H1 (cell line): ENCODE results near the gene CPXM2. TPM values are rescaled to one million over a fixed set of nuclear protein-coding genes. Genes with fewer than 3 reads are reported as not detected.

Source experiments
- CTCF ChIA-PET: fragments of 300-600 bp; sonication (Branson Sonifier 250); formaldehyde crosslinking; loops from one replicate; lab custom pipeline; 2021; ENCODE audit not compliant: partially characterized antibody; lab: Charles Lee
- POLR2A ChIA-PET: fragments of 300-600 bp; sonication (Branson Sonifier 250); formaldehyde crosslinking; loops from one replicate; lab custom pipeline; 2021; ENCODE audit warnings: inconsistent platforms; ENCODE audit not compliant: partially characterized antibody; lab: Charles Lee
- DNase-seq, 2 experiments: peaks; one replicate each; pipeline versions ENCODE4 v3.0.0 to v3.0.0-alpha.2; 2010 to 2022; ENCODE audit warnings: low spot score in 2 of 2, low read depth in 1 of 2, mixed read lengths in 1 of 2
- FAIRE-seq: peaks from 2 replicates; lab custom pipeline; 2011; peaks lifted over from hg19 to GRCh38; lab: Jason Lieb, UNC
- H2AFZ ChIP-seq: 2 replicates; pipeline ENCODE4 v1.8.1; 2012; ENCODE audit warnings: low read length, inconsistent platforms
- H2AK5ac ChIP-seq: 2 replicates; pipeline ENCODE4 v1.6.1; 2013; ENCODE audit warnings: low read depth, low read length
- H2BK120ac ChIP-seq: replicated peaks from 2 replicates; pipeline ENCODE3; 2013; ENCODE audit warnings: low read depth, low read length, inconsistent platforms
- H2BK12ac ChIP-seq: 2 replicates; pipeline ENCODE4 v1.6.1; 2013; ENCODE audit warnings: low read depth, low read length
- H2BK15ac ChIP-seq: 2 replicates; pipeline ENCODE4 v1.6.1; 2013; ENCODE audit warnings: low read length
- H2BK20ac ChIP-seq: 2 replicates; pipeline ENCODE4 v1.6.1; 2013; ENCODE audit warnings: low read length
- H2BK5ac ChIP-seq: 2 replicates; pipeline ENCODE4 v1.6.1; 2013; ENCODE audit warnings: low read depth, low read length
- H3K14ac ChIP-seq: 2 replicates; pipeline ENCODE4 v1.6.1; 2013; ENCODE audit warnings: inconsistent platforms; ENCODE audit not compliant: insufficient read length
- H3K18ac ChIP-seq: 2 replicates; pipeline ENCODE4 v1.6.1; 2013; ENCODE audit warnings: low read length; ENCODE audit errors: extremely low read depth
- H3K23ac ChIP-seq: 2 replicates; pipeline ENCODE4 v1.6.1; 2013; ENCODE audit warnings: inconsistent platforms; ENCODE audit not compliant: insufficient read length
- H3K23me2 ChIP-seq: 2 replicates; pipeline ENCODE4 v1.6.1; 2013; ENCODE audit warnings: low read depth, low read length
- H3K27ac ChIP-seq: 2 replicates; pipeline ENCODE4 v1.6.1; 2011; ENCODE audit warnings: low read depth, low read length, inconsistent platforms
- H3K27me3 ChIP-seq, 4 experiments: replicated peaks in 1 of 4; 1 replicate in 1 of 4; 2 replicates in 3 of 4; pipeline versions ENCODE4 v1.6.1 to v1.8.1; 2011 to 2013; ENCODE audit warnings: low read length in 3 of 4, mild to moderate bottlenecking in 3 of 4, inconsistent platforms in 2 of 4, mixed read lengths in 2 of 4, moderate library complexity in 1 of 4; ENCODE audit not compliant: control insufficient read depth in 3 of 4, insufficient read depth in 3 of 4; ENCODE audit errors: extremely low read depth in 1 of 4
- H3K36me3 ChIP-seq, 4 experiments: 2 replicates each; pipeline versions ENCODE4 v1.6.1 to v1.8.1; 2011 to 2013; ENCODE audit warnings: mild to moderate bottlenecking in 4 of 4, low read length in 3 of 4, moderate library complexity in 2 of 4, control low read depth in 1 of 4, inconsistent platforms in 1 of 4; ENCODE audit not compliant: insufficient read depth in 4 of 4, control insufficient read depth in 2 of 4
- H3K4ac ChIP-seq: replicated peaks from 2 replicates; pipeline ENCODE3; 2013; ENCODE audit warnings: low read length, low read depth, mixed read lengths, inconsistent platforms; ENCODE audit not compliant: insufficient read length
- H3K4me1 ChIP-seq, 4 experiments: replicated peaks in 1 of 4; 1 replicate in 1 of 4; 2 replicates in 3 of 4; pipeline versions ENCODE4 v1.6.1 to v1.8.1; 2011 to 2013; ENCODE audit warnings: low read length in 3 of 4, inconsistent platforms in 2 of 4, mixed read lengths in 1 of 4; ENCODE audit not compliant: insufficient read depth in 4 of 4, control insufficient read depth in 3 of 4
- H3K4me2 ChIP-seq, 2 experiments: 2 replicates each; pipeline versions ENCODE4 v1.6.1 to v1.8.1; 2011 to 2013; ENCODE audit warnings: low read depth in 2 of 2, low read length in 2 of 2, control low read depth in 1 of 2, inconsistent platforms in 1 of 2, mild to moderate bottlenecking in 1 of 2; ENCODE audit not compliant: insufficient read depth in 1 of 2
- H3K4me3 ChIP-seq, 4 experiments: fragments of 200-600, 300-600 bp in 1 of 4; sonication (generic), shearing (Covaris generic), sonication (Bioruptor Twin) in 1 of 4; 2 replicates each; pipeline versions ENCODE4 v1.5.1 to v1.8.1; 2011 to 2016; ENCODE audit warnings: low read length in 4 of 4, low read depth in 3 of 4, control low read depth in 2 of 4, inconsistent platforms in 2 of 4, mild to moderate bottlenecking in 2 of 4, mixed read lengths in 1 of 4, moderate library complexity in 1 of 4; ENCODE audit not compliant: insufficient read depth in 2 of 4; ENCODE audit errors: extremely low read depth in 1 of 4
- H3K56ac ChIP-seq: replicated peaks from 2 replicates; pipeline ENCODE3; 2013; ENCODE audit warnings: low read depth, mild to moderate bottlenecking, mixed read lengths, low read length, inconsistent platforms; ENCODE audit not compliant: insufficient read length
- H3K79me1 ChIP-seq: 2 replicates; pipeline ENCODE4 v1.6.1; 2013; ENCODE audit warnings: low read depth, low read length, control low read depth
- H3K79me2 ChIP-seq, 2 experiments: 2 replicates each; pipeline versions ENCODE4 v1.6.1 to v1.8.1; 2012 to 2013; ENCODE audit warnings: low read length in 2 of 2, mild to moderate bottlenecking in 2 of 2, inconsistent platforms in 1 of 2; ENCODE audit not compliant: insufficient read depth in 2 of 2, control insufficient read depth in 1 of 2
- H3K9ac ChIP-seq, 4 experiments: replicated peaks in 1 of 4; 1 replicate in 1 of 4; 2 replicates in 3 of 4; pipeline versions ENCODE4 v1.6.1 to v1.8.1; 2011 to 2013; ENCODE audit warnings: low read depth in 3 of 4, low read length in 3 of 4, control low read depth in 2 of 4, mild to moderate bottlenecking in 2 of 4, moderate library complexity in 2 of 4, inconsistent platforms in 1 of 4; ENCODE audit errors: extremely low read depth in 1 of 4
- H3K9me3 ChIP-seq, 2 experiments: 2 replicates each; pipeline versions ENCODE4 v1.6.1 to v1.8.1; 2012 to 2013; ENCODE audit warnings: mild to moderate bottlenecking in 2 of 2, moderate library complexity in 2 of 2, control low read depth in 1 of 2, inconsistent platforms in 1 of 2, low read depth in 1 of 2, low read length in 1 of 2, mixed read lengths in 1 of 2; ENCODE audit not compliant: insufficient read depth in 2 of 2
- H4K20me1 ChIP-seq, 2 experiments: replicated peaks in 1 of 2; 2 replicates each; pipeline versions ENCODE3 to v1.8.1; 2011 to 2013; ENCODE audit warnings: inconsistent platforms in 2 of 2, low read length in 2 of 2, mild to moderate bottlenecking in 1 of 2; ENCODE audit not compliant: insufficient read depth in 2 of 2, control insufficient read depth in 1 of 2
- H4K5ac ChIP-seq: 2 replicates; pipeline ENCODE4 v1.6.1; 2013; ENCODE audit warnings: low read length, low read depth, mixed read lengths, inconsistent platforms; ENCODE audit not compliant: insufficient read length
- H4K8ac ChIP-seq: 2 replicates; pipeline ENCODE4 v1.8.0; 2013; ENCODE audit warnings: mild to moderate bottlenecking, moderate library complexity, low read length, inconsistent platforms; ENCODE audit not compliant: insufficient read depth; ENCODE audit errors: extremely low read depth
- H4K91ac ChIP-seq: replicated peaks from 2 replicates; pipeline ENCODE3; 2013; ENCODE audit warnings: low read length, mixed read lengths, inconsistent platforms; ENCODE audit not compliant: insufficient read length
- BACH1 ChIP-seq: IDR thresholded peaks from 2 replicates; pipeline ENCODE4 v1.6.1; 2012; ENCODE audit warnings: low read length, improper control_type of control experiment
- CHD1 ChIP-seq: IDR thresholded peaks from 2 replicates; pipeline ENCODE4 v1.6.1; 2012; ENCODE audit warnings: low read depth, low read length, improper control_type of control experiment
- CHD2 ChIP-seq: IDR thresholded peaks from 2 replicates; pipeline ENCODE4 v1.6.1; 2012; ENCODE audit warnings: low read length, improper control_type of control experiment
- CREB1 ChIP-seq: IDR thresholded peaks from 2 replicates; pipeline ENCODE4 v1.6.1; 2012; ENCODE audit warnings: inconsistent platforms
- EP300 ChIP-seq, 2 experiments: IDR thresholded peaks; 1 replicate in 1 of 2; 2 replicates in 1 of 2; pipeline ENCODE4 v1.6.1; 2011 to 2012; ENCODE audit warnings: low read depth in 2 of 2, low read length in 2 of 2, mild to moderate bottlenecking in 2 of 2, borderline replicate concordance in 1 of 2, inconsistent platforms in 1 of 2, moderate library complexity in 1 of 2
- FOSL1 ChIP-seq: IDR thresholded peaks from 2 replicates; pipeline ENCODE4 v1.6.1; 2011; ENCODE audit warnings: mild to moderate bottlenecking, low read depth, low read length, moderate library complexity; ENCODE audit not compliant: insufficient read depth
- GTF2F1 ChIP-seq: IDR thresholded peaks from 2 replicates; pipeline ENCODE4 v1.6.1; 2012; ENCODE audit warnings: low read depth, low read length, improper control_type of control experiment, borderline replicate concordance
- JUN ChIP-seq: IDR thresholded peaks from 2 replicates; pipeline ENCODE4 v1.6.1; 2011; ENCODE audit warnings: low read depth, mild to moderate bottlenecking, improper control_type of control experiment, low read length
- SIN3A ChIP-seq, 2 experiments: IDR thresholded peaks in 1 of 2; conservative IDR thresholded peaks in 1 of 2; 2 replicates each; pipeline ENCODE4 v1.6.1; 2011 to 2012; ENCODE audit warnings: low read length in 2 of 2, improper control_type of control experiment in 1 of 2, low read depth in 1 of 2, mild to moderate bottlenecking in 1 of 2
- SIX5 ChIP-seq: IDR thresholded peaks from 2 replicates; pipeline ENCODE4 v1.6.1; 2011; ENCODE audit warnings: mild to moderate bottlenecking, low read depth, low read length
- WGBS, 2 experiments: shearing (Covaris generic) in 1 of 2; methylation state at CpG; one replicate each; pipeline versions ENCODE4 v1.1.6 to v1.1.7; 2013 to 2015; ENCODE audit warnings: low lambda C conversion rate in 2 of 2, mixed read lengths in 2 of 2, inconsistent platforms in 1 of 2, low coverage in 1 of 2, missing lambda C conversion rate in 1 of 2; ENCODE audit not compliant: insufficient replicate concordance in 2 of 2, insufficient coverage in 1 of 2, insufficient read length in 1 of 2; ENCODE audit errors: extremely low coverage in 1 of 2, missing lambda C conversion rate in 1 of 2; 5-methylcytosine and 5-hydroxymethylcytosine counted together
- polyA plus RNA-seq, 7 experiments: library from polyadenylated mRNA; depleted of rRNA in 3 of 7; stranded (reverse) in 5 of 7; unstranded in 2 of 7; fragments of >200 nt in 5 of 7; fragments of 200-250 nt in 2 of 7; gene quantifications; 1 replicate in 5 of 7; 2 replicates in 1 of 7; 4 replicates in 1 of 7; pipeline versions ENCODE4 v1.2.1 to v1.2.3, GENCODE V29; 2011 to 2013; ENCODE audit warnings: missing spikeins in 2 of 7, mixed read lengths in 2 of 7
- total RNA-seq: library from RNA; stranded (reverse); fragmentation: NEBNext Ultra II Directional; extraction: Animal tissue kit (Norgen Biotek cat#: 25700); gene quantifications from 2 replicates; pipeline ENCODE4 v1.2.1, GENCODE V29; 2021

CPXM2 gene
- total and polyA plus RNA-seq, 2 of the 8 experiments (the other 6 are each of a cell fraction or from before 2014, with no cell fraction given), result 2.4 to 2.9 TPM

DNA sequence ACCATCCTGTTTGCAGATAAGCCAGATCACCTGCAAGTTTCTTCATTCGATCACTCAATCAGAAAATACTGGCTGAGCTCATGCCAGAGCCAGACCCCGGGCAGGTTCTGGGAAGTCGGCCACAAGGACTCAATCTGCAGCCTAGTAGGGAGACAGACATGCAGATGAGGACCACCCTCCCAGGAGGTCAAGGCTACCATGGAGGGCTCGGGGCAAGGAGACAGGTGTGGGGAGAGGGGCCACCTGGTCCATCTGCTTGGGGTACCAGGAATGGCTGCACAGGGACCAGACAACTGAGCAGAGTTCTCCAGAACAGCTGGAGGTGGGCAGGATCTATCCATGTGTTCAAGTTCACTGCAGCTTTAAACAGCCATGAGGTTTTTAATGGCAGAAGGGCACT lies 16.8 kb upstream of the CPXM2 start:
- DNase-seq, result no peak
- ChIA-PET POLR2A (no interaction called here), CTCF (interaction anchor here (1.2 to 1.3 kb wide), 2 partner anchors 11 to 22 kb away, joined by 3 read pairs; no protein-coding TSS in a partner anchor)
- no peak overlapping the region for H3K4ac ChIP-seq
- H2BK120ac ChIP-seq, result no peak overlapping the region
- peaks cover 5 to 28% (median 16%) of the 10 kb centered on the region in 4 experiments for H3K4me1 ChIP-seq
- no peaks in the 10 kb centered on the region for H3K79me2 ChIP-seq
- H3K23ac ChIP-seq, result no peak overlapping the region
- H2BK5ac ChIP-seq, result no peak overlapping the region
- no peak overlapping the region for H3K18ac ChIP-seq
- no peak for TF ChIP-seq CHD2
- TF ChIP-seq SIN3A (conservative IDR thresholded peaks at IDR 0.05 in 1 of 2, IDR thresholded peaks at IDR 0.05 in 1 of 2; ENCODE audit: low read depth in 1 of 2, low read length in 2 of 2), result no peak
- TF ChIP-seq FOSL1, result no peak
- no peak for TF ChIP-seq EP300 (IDR thresholded peaks at IDR 0.05; ENCODE audit: borderline replicate concordance in 1 of 2, low read depth in 2 of 2, low read length in 2 of 2)
- no peak for TF ChIP-seq BACH1
- TF ChIP-seq CHD1, result no peak
- no peak for TF ChIP-seq GTF2F1
- no peak for TF ChIP-seq SIX5
- no peak for TF ChIP-seq CREB1
- TF ChIP-seq JUN, result no peak
- no peak for FAIRE-seq
- no peak overlapping the region for H4K5ac ChIP-seq
- no peaks in the 10 kb centered on the region for H4K20me1 ChIP-seq
- no peaks in the 10 kb centered on the region for H3K23me2 ChIP-seq
- H3K27ac ChIP-seq, result no peak overlapping the region
- H3K4me3 ChIP-seq, result no peak overlapping the region
- no peaks in the 10 kb centered on the region for H3K36me3 ChIP-seq
- H4K8ac ChIP-seq, result no peak overlapping the region
- no peak overlapping the region for H2BK20ac ChIP-seq
- H3K79me1 ChIP-seq, result no peaks in the 10 kb centered on the region; the same call in 1 of the 2 replicates
- H4K91ac ChIP-seq, result no peak overlapping the region
- H2BK15ac ChIP-seq, result no peak overlapping the region
- no peak overlapping the region for H2AK5ac ChIP-seq
- H2AFZ ChIP-seq, result no peak overlapping the region
- H3K9me3 ChIP-seq, result no peaks in the 10 kb centered on the region
- H3K14ac ChIP-seq, result no peak overlapping the region
- H3K27me3 ChIP-seq, result peaks cover 0 to 2% (median 0%) of the 10 kb centered on the region in 4 experiments; a peak in 1 of 7 replicates
- H2BK12ac ChIP-seq, result no peak overlapping the region
- 87% methylated on average over 4 of the region's 4 CpGs; no CpG with 5 or more reads in 1 of the 2 experiments for WGBS, 2 experiments
- H3K56ac ChIP-seq, result no peak overlapping the region
- no peak overlapping the region for H3K4me2 ChIP-seq
- no peak overlapping the region for H3K9ac ChIP-seq
